Activated B cell treated with CpG ODN at 0.5 μM for 24 hours (primary cell): ENCODE measurements around the gene SLC38A7. TPM values are rescaled to one million over a fixed set of nuclear protein-coding genes. Genes with fewer than 3 reads are reported as not detected.

ENCODE experiments used
- ATAC-seq: fragments of 200-7000 bp; cut with Tn5 transposase; one replicate; pipeline ENCODE4 v1.10.0; 2021; ENCODE audit warnings: low read depth, mild to moderate bottlenecking, moderate library complexity
- CTCF ChIA-PET: fragments of 350-600 bp; sonication (Branson Sonifier 250); formaldehyde crosslinking; loops from one replicate; lab custom pipeline; 2021; ENCODE audit warnings: antibody characterized with exemption; lab: Charles Lee
- POLR2A ChIA-PET: fragments of 350-600 bp; sonication (Branson Sonifier 250); formaldehyde crosslinking; loops from one replicate; lab custom pipeline; 2021; ENCODE audit warnings: antibody characterized with exemption; lab: Charles Lee
- DNase-seq: peaks from one replicate; pipeline ENCODE4 v3.0.0; 2022
- H3K27ac Mint-ChIP-seq: one replicate; pipeline ENCODE4 v1.8.0; 2020; ENCODE audit warnings: mixed read lengths
- H3K27me3 Mint-ChIP-seq: one replicate; pipeline ENCODE4 v1.8.0; 2021; ENCODE audit warnings: mixed read lengths
- H3K36me3 Mint-ChIP-seq: one replicate; pipeline ENCODE4 v1.8.0; 2021; ENCODE audit warnings: low read depth, mixed read lengths
- H3K4me1 Mint-ChIP-seq: one replicate; pipeline ENCODE4 v1.8.0; 2021; ENCODE audit warnings: mixed read lengths
- H3K4me3 Mint-ChIP-seq: one replicate; pipeline ENCODE4 v1.8.0; 2020; ENCODE audit warnings: mild to moderate bottlenecking, mixed read lengths
- H3K9me3 Mint-ChIP-seq: one replicate; pipeline ENCODE4 v1.8.0; 2020; ENCODE audit warnings: mixed read lengths
- intact Hi-C: fragments of 100-400 bp; cut with micrococcal nuclease; formaldehyde crosslinking; loops from one replicate; pipeline ENCODE4 v1.15.1; 2024
- total RNA-seq: library from RNA; stranded (reverse); gene quantifications from 2 replicates; pipeline ENCODE4 v1.2.3, GENCODE V29; 2022
- TF ChIP-seq, protein P1 (sequence below): fragments of 200-600 bp; IDR thresholded peaks from one replicate; pipeline ENCODE4 v1.8.0; 2022; ENCODE audit warnings: antibody characterized with exemption, mild to moderate bottlenecking

SLC38A7 gene
- total RNA-seq, 1 donor from 2014 or later: 18.8 TPM

DNA sequence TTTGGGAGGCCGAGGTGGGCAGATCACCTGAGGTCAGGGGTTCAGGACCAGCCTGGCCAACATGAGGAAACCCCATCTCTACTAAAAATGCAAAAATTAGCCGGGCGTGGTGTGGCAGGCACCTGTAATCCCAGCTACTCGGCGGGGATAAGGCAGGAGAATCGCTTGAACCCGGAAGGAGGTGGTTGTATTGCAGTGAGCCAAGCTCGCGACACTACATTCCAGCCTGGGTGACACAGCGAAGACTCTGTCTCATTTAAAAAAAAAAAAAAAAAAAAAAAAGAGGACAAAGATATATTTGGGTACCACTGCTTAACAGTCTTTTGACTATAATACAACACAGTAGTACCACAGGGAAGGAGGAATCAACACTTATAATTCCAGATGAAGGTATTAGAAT is 64.2 kb downstream of the SLC38A7 start:
- peaks cover 22% of the 10 kb centered on the region for H3K4me1 Mint-ChIP-seq
- CTCF ChIA-PET: no interaction called here
- ATAC-seq (no peak), DNase-seq (no peak)
- POLR2A ChIA-PET: interaction anchor here (0.8 kb wide), 1 partner anchor 9 kb away, joined by 6 read pairs; no protein-coding TSS in a partner anchor
- H3K27me3 Mint-ChIP-seq: no peaks in the 10 kb centered on the region
- TF ChIP-seq, protein P1, sequence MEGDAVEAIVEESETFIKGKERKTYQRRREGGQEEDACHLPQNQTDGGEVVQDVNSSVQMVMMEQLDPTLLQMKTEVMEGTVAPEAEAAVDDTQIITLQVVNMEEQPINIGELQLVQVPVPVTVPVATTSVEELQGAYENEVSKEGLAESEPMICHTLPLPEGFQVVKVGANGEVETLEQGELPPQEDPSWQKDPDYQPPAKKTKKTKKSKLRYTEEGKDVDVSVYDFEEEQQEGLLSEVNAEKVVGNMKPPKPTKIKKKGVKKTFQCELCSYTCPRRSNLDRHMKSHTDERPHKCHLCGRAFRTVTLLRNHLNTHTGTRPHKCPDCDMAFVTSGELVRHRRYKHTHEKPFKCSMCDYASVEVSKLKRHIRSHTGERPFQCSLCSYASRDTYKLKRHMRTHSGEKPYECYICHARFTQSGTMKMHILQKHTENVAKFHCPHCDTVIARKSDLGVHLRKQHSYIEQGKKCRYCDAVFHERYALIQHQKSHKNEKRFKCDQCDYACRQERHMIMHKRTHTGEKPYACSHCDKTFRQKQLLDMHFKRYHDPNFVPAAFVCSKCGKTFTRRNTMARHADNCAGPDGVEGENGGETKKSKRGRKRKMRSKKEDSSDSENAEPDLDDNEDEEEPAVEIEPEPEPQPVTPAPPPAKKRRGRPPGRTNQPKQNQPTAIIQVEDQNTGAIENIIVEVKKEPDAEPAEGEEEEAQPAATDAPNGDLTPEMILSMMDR: no peak
- no peak overlapping the region for H3K27ac Mint-ChIP-seq
- intact Hi-C loops: no loop called here
- H3K4me3 Mint-ChIP-seq: no peak overlapping the region
- H3K36me3 Mint-ChIP-seq: peaks cover 68% of the 10 kb centered on the region
- H3K9me3 Mint-ChIP-seq: no peaks in the 10 kb centered on the region

DNA sequence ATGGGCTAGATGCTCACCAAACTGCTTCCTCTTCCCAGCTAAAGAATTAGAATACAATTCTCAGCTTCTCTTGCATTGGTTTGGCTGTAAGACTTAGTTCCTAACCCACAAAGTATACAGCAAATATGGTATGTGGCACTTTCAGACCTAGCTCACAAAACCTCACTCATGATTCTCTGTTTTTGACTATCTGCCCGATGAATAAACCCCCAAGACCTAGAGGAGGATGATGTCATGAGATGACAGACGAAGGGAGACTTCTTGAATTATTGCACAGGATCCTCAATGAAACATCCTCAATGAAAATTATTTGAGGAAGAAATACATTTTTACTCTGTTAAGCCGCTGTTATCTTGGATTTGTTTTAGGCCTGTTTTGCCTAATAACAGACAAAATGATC is 69.3 kb downstream of the SLC38A7 start:
- Mint-ChIP-seq H3K4me3 (no peak overlapping the region), H3K36me3 (peaks cover 52% of the 10 kb centered on the region), H3K4me1 (peaks cover 21% of the 10 kb centered on the region), H3K27me3 (no peaks in the 10 kb centered on the region), H3K9me3 (no peaks in the 10 kb centered on the region), H3K27ac (no peak overlapping the region)
- intact Hi-C loops: no loop called here
- POLR2A ChIA-PET: interaction anchor here (1.2 kb wide), 1 partner anchor 13 kb away, joined by 3 read pairs; no protein-coding TSS in a partner anchor
- no peak for ATAC-seq
- DNase-seq: no peak
- TF ChIP-seq, protein P1: no peak
- CTCF ChIA-PET: no interaction called here

Other genes starting within 250 kb of the SLC38A7 start
- gene NDRG4, start 184.6 kb downstream of the SLC38A7 start, total RNA-seq: 1.8 and 2.0 TPM in 2 replicates
- gene SETD6, start 169.3 kb downstream of the SLC38A7 start, total RNA-seq: 25.6 and 31.1 TPM in 2 replicates
- gene CNOT1, start 54.9 kb downstream of the SLC38A7 start, total RNA-seq: 243 and 266 TPM in 2 replicates
- gene GOT2, start 49.5 kb upstream of the SLC38A7 start, total RNA-seq: 53.6 and 59.2 TPM in 2 replicates